Tibial nerve (tissue), 4 donors: ENCODE measurements around the gene CDH20. TPM values are rescaled to one million over a fixed set of nuclear protein-coding genes. Genes with fewer than 3 reads are reported as not detected.

ENCODE experiments used
- DNase-seq, 2 donors: peaks; one replicate each; pipeline ENCODE4 v3.0.0-alpha.2; 2019; ENCODE audit warnings: low spot score in 2 of 2
- H3K27ac ChIP-seq, 4 donors: fragments of 200-600 bp; sonication (generic) in 3 of 4; one replicate each; pipeline ENCODE4 v1.5.1; 2017 to 2019; ENCODE audit warnings: mild to moderate bottlenecking in 1 of 4
- H3K27me3 ChIP-seq, 2 donors: fragments of 200-600 bp; sonication (generic) in 1 of 2; one replicate each; pipeline versions ENCODE4 v1.5.1 to v1.6.0; 2017 to 2019
- H3K36me3 ChIP-seq, 3 donors: fragments of 200-600 bp; sonication (generic); one replicate each; pipeline ENCODE4 v1.5.1; 2018 to 2019
- H3K4me1 ChIP-seq, 4 donors: fragments of 200-600 bp; sonication (generic) in 3 of 4; one replicate each; pipeline ENCODE4 v1.5.1; 2017 to 2019
- H3K4me3 ChIP-seq, 4 donors: fragments of 200-600 bp; sonication (generic) in 3 of 4; one replicate each; pipeline ENCODE4 v1.5.1; 2017 to 2019; ENCODE audit warnings: mild to moderate bottlenecking in 1 of 4, moderate library complexity in 1 of 4
- H3K9me3 ChIP-seq, 4 donors: fragments of 200-600 bp; sonication (generic) in 3 of 4; one replicate each; pipeline ENCODE4 v1.5.1; 2017 to 2019
- EP300 ChIP-seq, 2 donors: sonication (generic); formaldehyde crosslinking; IDR thresholded peaks; one replicate each; pipeline ENCODE4 v1.6.1; 2017; ENCODE audit warnings: antibody characterized with exemption in 2 of 2, mild to moderate bottlenecking in 1 of 2
- POLR2A ChIP-seq, 2 donors: fragments of 450-650 bp; IDR thresholded peaks; one replicate each; pipeline ENCODE4 v1.6.1; 2017; ENCODE audit warnings: antibody characterized with exemption in 2 of 2, mild to moderate bottlenecking in 2 of 2, moderate library complexity in 2 of 2
- whole genome bisulfite sequencing, 2 donors: methylation state at CpG; one replicate each; pipeline ENCODE4 v1.1.5; 2018; 5-methylcytosine and 5-hydroxymethylcytosine counted together
- total RNA-seq, 4 donors: library from RNA; depleted of rRNA; stranded (reverse); fragments of >200 nt; gene quantifications; one replicate each; pipeline ENCODE4 v1.1.0, GENCODE V29; 2016
- TF ChIP-seq, protein P1 (sequence below), 5 experiments: fragments of 200-600 bp in 3 of 5; fragments of 450-650 bp in 2 of 5; sonication (generic) in 3 of 5; IDR thresholded peaks; one replicate each; pipeline ENCODE4 v1.5.1; 2016 to 2019; ENCODE audit warnings: antibody characterized with exemption in 5 of 5, mild to moderate bottlenecking in 3 of 5, moderate library complexity in 2 of 5

The CDH20 gene
- total RNA-seq, 4 donors from 2014 or later, result 0.39 to 1.0 (median 0.90) TPM; not detected in 1

DNA sequence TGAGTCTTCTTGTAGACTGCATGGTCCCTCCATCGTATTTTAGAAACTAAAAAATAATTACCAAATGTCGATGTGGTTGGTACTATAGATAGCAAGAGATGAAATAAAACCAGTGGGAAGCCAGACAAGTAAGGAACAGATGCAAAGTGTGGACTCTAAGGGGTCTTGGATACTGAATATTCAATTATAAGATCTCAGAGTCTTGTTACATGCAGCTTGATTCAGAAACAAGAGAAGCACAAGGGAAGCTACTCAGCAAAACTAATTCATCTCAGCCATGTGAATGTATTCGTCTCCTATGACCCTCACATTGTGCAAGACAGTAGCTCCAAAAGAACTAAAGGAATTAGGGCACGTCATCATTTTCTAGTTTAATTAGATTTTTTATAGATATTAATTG, 80.9 kb downstream of the CDH20 start:
- Histone ChIP-seq H3K27me3 (no peaks in the 10 kb centered on the region), H3K9me3 (no peaks in the 10 kb centered on the region), H3K27ac (no peak overlapping the region), H3K36me3 (no peaks in the 10 kb centered on the region), H3K4me3 (no peak overlapping the region), H3K4me1 (no peaks in the 10 kb centered on the region)
- WGBS, 2 donors, result 59 to 72% methylated on average over 4 of the region's 4 CpGs
- no peak for DNase-seq
- no peak for TF ChIP-seq POLR2A (IDR thresholded peaks at IDR 0.05)
- no peak for TF ChIP-seq EP300 (IDR thresholded peaks at IDR 0.05)
- TF ChIP-seq, protein P1, sequence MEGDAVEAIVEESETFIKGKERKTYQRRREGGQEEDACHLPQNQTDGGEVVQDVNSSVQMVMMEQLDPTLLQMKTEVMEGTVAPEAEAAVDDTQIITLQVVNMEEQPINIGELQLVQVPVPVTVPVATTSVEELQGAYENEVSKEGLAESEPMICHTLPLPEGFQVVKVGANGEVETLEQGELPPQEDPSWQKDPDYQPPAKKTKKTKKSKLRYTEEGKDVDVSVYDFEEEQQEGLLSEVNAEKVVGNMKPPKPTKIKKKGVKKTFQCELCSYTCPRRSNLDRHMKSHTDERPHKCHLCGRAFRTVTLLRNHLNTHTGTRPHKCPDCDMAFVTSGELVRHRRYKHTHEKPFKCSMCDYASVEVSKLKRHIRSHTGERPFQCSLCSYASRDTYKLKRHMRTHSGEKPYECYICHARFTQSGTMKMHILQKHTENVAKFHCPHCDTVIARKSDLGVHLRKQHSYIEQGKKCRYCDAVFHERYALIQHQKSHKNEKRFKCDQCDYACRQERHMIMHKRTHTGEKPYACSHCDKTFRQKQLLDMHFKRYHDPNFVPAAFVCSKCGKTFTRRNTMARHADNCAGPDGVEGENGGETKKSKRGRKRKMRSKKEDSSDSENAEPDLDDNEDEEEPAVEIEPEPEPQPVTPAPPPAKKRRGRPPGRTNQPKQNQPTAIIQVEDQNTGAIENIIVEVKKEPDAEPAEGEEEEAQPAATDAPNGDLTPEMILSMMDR (IDR thresholded peaks at IDR 0.05), result no peak

DNA sequence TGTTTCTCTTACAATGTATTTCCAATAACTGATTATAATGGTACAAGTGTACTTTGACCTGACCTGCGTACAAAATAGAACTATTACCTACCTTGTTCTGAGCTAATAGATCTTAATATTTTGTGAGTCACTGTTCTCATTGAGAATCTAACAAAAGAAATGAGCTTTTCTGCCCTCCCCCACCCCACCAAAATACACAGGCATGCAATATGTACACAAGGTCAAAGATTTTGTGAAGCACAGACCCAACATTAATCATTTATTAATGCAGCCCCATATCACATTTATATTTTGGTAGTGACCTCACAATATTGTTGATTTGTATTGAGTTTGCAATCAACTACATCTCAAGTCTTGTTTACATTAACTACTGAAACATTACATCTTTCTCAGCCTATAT, 86.5 kb downstream of the CDH20 start:
- Histone ChIP-seq H3K4me1 (no peaks in the 10 kb centered on the region), H3K27me3 (no peaks in the 10 kb centered on the region), H3K9me3 (no peaks in the 10 kb centered on the region), H3K27ac (no peak overlapping the region), H3K36me3 (no peaks in the 10 kb centered on the region), H3K4me3 (no peak overlapping the region)
- WGBS, 2 donors, result 64 to 73% methylated on average over 1 of the region's 1 CpG
- DNase-seq, result no peak
- TF ChIP-seq EP300 (IDR thresholded peaks at IDR 0.05) (no peak), POLR2A (IDR thresholded peaks at IDR 0.05) (no peak)
- TF ChIP-seq, protein P1 (IDR thresholded peaks at IDR 0.05), result no peak

DNA sequence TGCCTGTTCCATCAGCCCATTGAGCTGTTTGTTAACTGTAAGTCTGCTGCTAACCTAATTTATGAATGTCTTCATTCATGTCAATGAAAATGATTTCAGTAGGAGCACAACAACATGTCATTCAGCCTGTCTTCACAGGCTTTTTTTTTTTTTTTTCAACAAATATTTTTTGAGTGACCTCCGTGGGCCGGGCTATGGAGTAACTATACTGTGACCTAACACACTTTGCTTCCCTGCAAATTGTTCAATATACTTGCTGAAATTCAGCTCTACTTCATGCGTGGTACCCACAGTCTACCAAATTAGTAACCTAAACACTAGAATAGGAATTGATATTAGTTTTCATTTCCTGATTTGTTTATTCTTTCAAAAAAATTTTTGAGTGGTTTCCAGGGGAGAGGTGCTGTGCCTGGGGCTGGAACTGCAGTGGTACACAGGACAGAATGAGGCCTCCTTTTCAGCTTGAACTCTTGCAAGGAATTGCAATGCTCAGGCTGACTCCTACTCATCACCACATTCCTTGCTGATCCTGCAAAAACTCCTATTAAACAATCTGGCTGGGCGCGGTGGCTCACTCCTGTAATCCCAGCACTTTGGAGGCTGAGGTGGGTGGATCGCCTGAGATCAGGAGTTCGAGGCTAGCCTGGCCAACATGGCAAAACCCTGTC, 87.1 kb downstream of the CDH20 start:
- no peaks in the 10 kb centered on the region for H3K9me3 ChIP-seq
- no peaks in the 10 kb centered on the region for H3K4me1 ChIP-seq
- no peak overlapping the region for H3K4me3 ChIP-seq
- H3K27ac ChIP-seq, result no peak overlapping the region
- no peaks in the 10 kb centered on the region for H3K27me3 ChIP-seq
- TF ChIP-seq EP300 (IDR thresholded peaks at IDR 0.05) (no peak), POLR2A (IDR thresholded peaks at IDR 0.05) (no peak)
- TF ChIP-seq, protein P1 (IDR thresholded peaks at IDR 0.05), result no peak
- 67 to 69% methylated on average over 7 of the region's 7 CpGs for WGBS, 2 donors
- DNase-seq, result no peak
- no peaks in the 10 kb centered on the region for H3K36me3 ChIP-seq

DNA sequence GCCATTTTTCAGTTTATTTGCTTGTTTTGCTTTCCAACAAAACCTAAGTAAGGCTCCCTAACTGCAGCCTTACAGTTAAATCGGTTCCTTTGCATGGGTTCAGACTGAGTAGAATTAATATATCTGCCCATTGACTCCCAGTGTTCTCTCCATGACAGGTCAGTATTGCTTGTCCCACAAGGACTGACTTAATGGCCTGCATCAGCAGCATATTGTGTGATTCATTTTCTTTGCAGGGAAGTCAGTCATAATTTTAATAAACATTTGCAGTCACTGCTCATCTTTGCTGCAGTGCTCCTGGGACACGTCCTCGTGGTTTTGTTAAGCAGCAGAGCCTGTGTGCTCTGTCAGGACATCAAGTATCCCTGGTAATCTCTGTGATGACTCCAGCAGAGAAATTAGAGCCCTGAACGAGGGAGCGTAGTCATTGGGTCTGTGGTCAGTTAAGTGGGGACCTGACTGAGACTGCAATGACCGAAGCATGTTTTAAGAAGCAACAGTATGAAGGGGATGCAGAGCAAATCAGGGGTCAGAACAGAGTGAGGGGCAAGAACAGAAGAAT, 93.3 kb downstream of the CDH20 start:
- H3K4me3 ChIP-seq, result no peak overlapping the region
- 87 to 89% methylated on average over 6 of the region's 6 CpGs for WGBS, 2 donors
- no peak for DNase-seq
- no peaks in the 10 kb centered on the region for H3K9me3 ChIP-seq
- no peaks in the 10 kb centered on the region for H3K27me3 ChIP-seq
- H3K36me3 ChIP-seq, result no peaks in the 10 kb centered on the region
- no peaks in the 10 kb centered on the region for H3K4me1 ChIP-seq
- no peak overlapping the region for H3K27ac ChIP-seq
- no peak for TF ChIP-seq EP300 (IDR thresholded peaks at IDR 0.05)
- no peak for TF ChIP-seq POLR2A (IDR thresholded peaks at IDR 0.05)
- TF ChIP-seq, protein P1 (IDR thresholded peaks at IDR 0.05), result no peak

DNA sequence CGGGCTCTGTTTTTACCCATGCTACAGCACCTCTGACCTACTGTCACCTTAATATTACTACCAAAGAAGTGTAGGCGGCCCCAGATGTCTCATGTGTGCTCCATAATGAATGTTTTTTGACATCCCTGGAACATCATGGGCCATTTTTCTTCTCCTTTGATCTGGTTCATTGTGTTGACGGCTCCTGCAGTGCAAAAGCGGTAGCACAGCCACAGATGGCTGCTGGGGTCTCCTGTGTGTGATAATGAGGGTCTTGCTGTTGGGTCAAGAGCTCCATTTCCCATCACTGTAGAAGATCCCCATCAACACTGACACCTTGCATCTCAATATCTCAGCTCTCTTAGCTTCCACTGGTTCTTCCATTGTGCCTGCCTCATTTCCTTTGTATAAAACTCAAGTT, 95.0 kb downstream of the CDH20 start:
- Histone ChIP-seq H3K27me3 (no peaks in the 10 kb centered on the region), H3K9me3 (no peaks in the 10 kb centered on the region), H3K27ac (no peak overlapping the region), H3K36me3 (no peaks in the 10 kb centered on the region), H3K4me1 (no peaks in the 10 kb centered on the region), H3K4me3 (no peak overlapping the region)
- TF ChIP-seq POLR2A (IDR thresholded peaks at IDR 0.05) (no peak), EP300 (IDR thresholded peaks at IDR 0.05) (no peak)
- TF ChIP-seq, protein P1 (IDR thresholded peaks at IDR 0.05), result no peak
- no peak for DNase-seq
- 87 to 88% methylated on average over 4 of the region's 4 CpGs for WGBS, 2 donors
